ENCODE measurements around the gene USP13. TPM values are rescaled to one million over a fixed set of nuclear protein-coding genes. Genes with fewer than 3 reads are reported as not detected.
"Not testable (repeated sequence)": the region's sequence is repeated elsewhere in the genome, so short reads cannot be mapped to it uniquely, and the experiment has no call there.

USP13 gene
- polyA plus RNA-seq (ENCODE audit: insufficient read length in 3 of 3): 10 to 100 TPM; 14.1 to 16.7 (median 15.8) TPM

- DNase-seq (ENCODE audit: low read depth in 3 of 3, low spot score in 2 of 3): peak; percentile 54 to 72 (median 62)
These were observed at the start of gene USP13 for GRCh38 chr3:179652447-179653095. Gene USP13 (plus strand): TSS chr3:179653040. CDS start chr3:179653226, 186 bp downstream.

GRCh38 chr3:179603321-179603720, 49.5 kb upstream of the USP13 start:
- no peak for DNase-seq (ENCODE audit: low read depth in 3 of 3, low spot score in 2 of 3)

- no peak for DNase-seq (ENCODE audit: low read depth in 3 of 3, low spot score in 2 of 3)
These were observed 49.0 kb upstream of the USP13 start for GRCh38 chr3:179603831-179604230.

GRCh38 chr3:179604321-179605078, 48.3 kb upstream of the USP13 start, which contains the start of the genes MRPL47 and NDUFB5:
Gene MRPL47 (minus strand): TSS chr3:179604638. CDS start chr3:179604624, 14 bp downstream.
Gene NDUFB5 (plus strand): TSS chr3:179604794. CDS start chr3:179604816, 22 bp downstream.
- DNase-seq (ENCODE audit: low read depth in 3 of 3, low spot score in 2 of 3): peak; percentile 94 to 97 (median 96)

GRCh38 chr3:179606534-179607085, 46.2 kb upstream of the USP13 start:
- DNase-seq (ENCODE audit: low read depth in 3 of 3, low spot score in 2 of 3): no peak

- DNase-seq (ENCODE audit: low read depth in 3 of 3, low spot score in 2 of 3): no peak
These were observed 43.7 kb upstream of the USP13 start for GRCh38 chr3:179608931-179609720.

- DNase-seq (ENCODE audit: low read depth in 3 of 3, low spot score in 2 of 3): no peak
These were observed 42.8 kb upstream of the USP13 start for GRCh38 chr3:179610066-179610465.

- DNase-seq (ENCODE audit: low read depth in 3 of 3, low spot score in 2 of 3): no peak
These were observed 39.0 kb upstream of the USP13 start for GRCh38 chr3:179613807-179614206.

GRCh38 chr3:179615458-179616173, 37.2 kb upstream of the USP13 start:
- no peak for DNase-seq (ENCODE audit: low read depth in 3 of 3, low spot score in 2 of 3)

- DNase-seq (ENCODE audit: low read depth in 3 of 3, low spot score in 2 of 3): no peak
These were observed 30.8 kb upstream of the USP13 start for GRCh38 chr3:179622023-179622422.

GRCh38 chr3:179624451-179624850, 28.4 kb upstream of the USP13 start:
- DNase-seq (ENCODE audit: low read depth in 3 of 3, low spot score in 2 of 3): no peak

GRCh38 chr3:179630753-179631451, 21.9 kb upstream of the USP13 start:
- DNase-seq (ENCODE audit: low read depth in 3 of 3, low spot score in 2 of 3): no peak

GRCh38 chr3:179640469-179640868, 12.4 kb upstream of the USP13 start:
- no peak for DNase-seq (ENCODE audit: low read depth in 3 of 3, low spot score in 2 of 3)

GRCh38 chr3:179642871-179643270, 10.0 kb upstream of the USP13 start:
- DNase-seq (ENCODE audit: low read depth in 3 of 3, low spot score in 2 of 3): no peak

GRCh38 chr3:179643837-179644236, 9.0 kb upstream of the USP13 start:
- not testable (repeated sequence) for DNase-seq (ENCODE audit: low read depth in 3 of 3, low spot score in 2 of 3)

- DNase-seq (ENCODE audit: low read depth in 3 of 3, low spot score in 2 of 3): no peak
These were observed 6.7 kb upstream of the USP13 start for GRCh38 chr3:179646177-179646576.

- DNase-seq (ENCODE audit: low read depth in 3 of 3, low spot score in 2 of 3): no peak
These were observed 973 bp upstream of the USP13 start for GRCh38 chr3:179651687-179652446.

- DNase-seq (ENCODE audit: low read depth in 3 of 3, low spot score in 2 of 3): peak in 2 of 3 donors; percentile 40 to 60
These were observed 407 bp downstream of the USP13 start for GRCh38 chr3:179653096-179653797.

Measured in right renal cortex interstitium (tissue), 3 donors.